H1 (cell line): ENCODE measurements around the gene MRGPRX2. TPM values are rescaled to one million over a fixed set of nuclear protein-coding genes. Genes with fewer than 3 reads are reported as not detected.

Source experiments
- CTCF ChIA-PET: fragments of 300-600 bp; sonication (Branson Sonifier 250); formaldehyde crosslinking; loops from one replicate; lab custom pipeline; 2021; ENCODE audit not compliant: partially characterized antibody; lab: Charles Lee
- POLR2A ChIA-PET: fragments of 300-600 bp; sonication (Branson Sonifier 250); formaldehyde crosslinking; loops from one replicate; lab custom pipeline; 2021; ENCODE audit warnings: inconsistent platforms; ENCODE audit not compliant: partially characterized antibody; lab: Charles Lee
- DNase-seq, 2 experiments: peaks; one replicate each; pipeline versions ENCODE4 v3.0.0 to v3.0.0-alpha.2; 2010 to 2022; ENCODE audit warnings: low spot score in 2 of 2, low read depth in 1 of 2, mixed read lengths in 1 of 2
- FAIRE-seq: peaks from 2 replicates; lab custom pipeline; 2011; peaks lifted over from hg19 to GRCh38; lab: Jason Lieb, UNC
- H2AFZ ChIP-seq: 2 replicates; pipeline ENCODE4 v1.8.1; 2012; ENCODE audit warnings: low read length, inconsistent platforms
- H2AK5ac ChIP-seq: 2 replicates; pipeline ENCODE4 v1.6.1; 2013; ENCODE audit warnings: low read depth, low read length
- H2BK120ac ChIP-seq: replicated peaks from 2 replicates; pipeline ENCODE3; 2013; ENCODE audit warnings: low read depth, low read length, inconsistent platforms
- H2BK12ac ChIP-seq: 2 replicates; pipeline ENCODE4 v1.6.1; 2013; ENCODE audit warnings: low read depth, low read length
- H2BK15ac ChIP-seq: 2 replicates; pipeline ENCODE4 v1.6.1; 2013; ENCODE audit warnings: low read length
- H2BK20ac ChIP-seq: 2 replicates; pipeline ENCODE4 v1.6.1; 2013; ENCODE audit warnings: low read length
- H2BK5ac ChIP-seq: 2 replicates; pipeline ENCODE4 v1.6.1; 2013; ENCODE audit warnings: low read depth, low read length
- H3K14ac ChIP-seq: 2 replicates; pipeline ENCODE4 v1.6.1; 2013; ENCODE audit warnings: inconsistent platforms; ENCODE audit not compliant: insufficient read length
- H3K18ac ChIP-seq: 2 replicates; pipeline ENCODE4 v1.6.1; 2013; ENCODE audit warnings: low read length; ENCODE audit errors: extremely low read depth
- H3K23ac ChIP-seq: 2 replicates; pipeline ENCODE4 v1.6.1; 2013; ENCODE audit warnings: inconsistent platforms; ENCODE audit not compliant: insufficient read length
- H3K23me2 ChIP-seq: 2 replicates; pipeline ENCODE4 v1.6.1; 2013; ENCODE audit warnings: low read depth, low read length
- H3K27ac ChIP-seq: 2 replicates; pipeline ENCODE4 v1.6.1; 2011; ENCODE audit warnings: low read depth, low read length, inconsistent platforms
- H3K27me3 ChIP-seq, 4 experiments: replicated peaks in 1 of 4; 1 replicate in 1 of 4; 2 replicates in 3 of 4; pipeline versions ENCODE4 v1.6.1 to v1.8.1; 2011 to 2013; ENCODE audit warnings: low read length in 3 of 4, mild to moderate bottlenecking in 3 of 4, inconsistent platforms in 2 of 4, mixed read lengths in 2 of 4, moderate library complexity in 1 of 4; ENCODE audit not compliant: control insufficient read depth in 3 of 4, insufficient read depth in 3 of 4; ENCODE audit errors: extremely low read depth in 1 of 4
- H3K36me3 ChIP-seq, 4 experiments: 2 replicates each; pipeline versions ENCODE4 v1.6.1 to v1.8.1; 2011 to 2013; ENCODE audit warnings: mild to moderate bottlenecking in 4 of 4, low read length in 3 of 4, moderate library complexity in 2 of 4, control low read depth in 1 of 4, inconsistent platforms in 1 of 4; ENCODE audit not compliant: insufficient read depth in 4 of 4, control insufficient read depth in 2 of 4
- H3K4ac ChIP-seq: replicated peaks from 2 replicates; pipeline ENCODE3; 2013; ENCODE audit warnings: low read length, low read depth, mixed read lengths, inconsistent platforms; ENCODE audit not compliant: insufficient read length
- H3K4me1 ChIP-seq, 4 experiments: replicated peaks in 1 of 4; 1 replicate in 1 of 4; 2 replicates in 3 of 4; pipeline versions ENCODE4 v1.6.1 to v1.8.1; 2011 to 2013; ENCODE audit warnings: low read length in 3 of 4, inconsistent platforms in 2 of 4, mixed read lengths in 1 of 4; ENCODE audit not compliant: insufficient read depth in 4 of 4, control insufficient read depth in 3 of 4
- H3K4me2 ChIP-seq, 2 experiments: 2 replicates each; pipeline versions ENCODE4 v1.6.1 to v1.8.1; 2011 to 2013; ENCODE audit warnings: low read depth in 2 of 2, low read length in 2 of 2, control low read depth in 1 of 2, inconsistent platforms in 1 of 2, mild to moderate bottlenecking in 1 of 2; ENCODE audit not compliant: insufficient read depth in 1 of 2
- H3K4me3 ChIP-seq, 4 experiments: fragments of 200-600, 300-600 bp in 1 of 4; sonication (generic), shearing (Covaris generic), sonication (Bioruptor Twin) in 1 of 4; 2 replicates each; pipeline versions ENCODE4 v1.5.1 to v1.8.1; 2011 to 2016; ENCODE audit warnings: low read length in 4 of 4, low read depth in 3 of 4, control low read depth in 2 of 4, inconsistent platforms in 2 of 4, mild to moderate bottlenecking in 2 of 4, mixed read lengths in 1 of 4, moderate library complexity in 1 of 4; ENCODE audit not compliant: insufficient read depth in 2 of 4; ENCODE audit errors: extremely low read depth in 1 of 4
- H3K56ac ChIP-seq: replicated peaks from 2 replicates; pipeline ENCODE3; 2013; ENCODE audit warnings: low read depth, mild to moderate bottlenecking, mixed read lengths, low read length, inconsistent platforms; ENCODE audit not compliant: insufficient read length
- H3K79me1 ChIP-seq: 2 replicates; pipeline ENCODE4 v1.6.1; 2013; ENCODE audit warnings: low read depth, low read length, control low read depth
- H3K79me2 ChIP-seq, 2 experiments: 2 replicates each; pipeline versions ENCODE4 v1.6.1 to v1.8.1; 2012 to 2013; ENCODE audit warnings: low read length in 2 of 2, mild to moderate bottlenecking in 2 of 2, inconsistent platforms in 1 of 2; ENCODE audit not compliant: insufficient read depth in 2 of 2, control insufficient read depth in 1 of 2
- H3K9ac ChIP-seq, 4 experiments: replicated peaks in 1 of 4; 1 replicate in 1 of 4; 2 replicates in 3 of 4; pipeline versions ENCODE4 v1.6.1 to v1.8.1; 2011 to 2013; ENCODE audit warnings: low read depth in 3 of 4, low read length in 3 of 4, control low read depth in 2 of 4, mild to moderate bottlenecking in 2 of 4, moderate library complexity in 2 of 4, inconsistent platforms in 1 of 4; ENCODE audit errors: extremely low read depth in 1 of 4
- H3K9me3 ChIP-seq, 2 experiments: 2 replicates each; pipeline versions ENCODE4 v1.6.1 to v1.8.1; 2012 to 2013; ENCODE audit warnings: mild to moderate bottlenecking in 2 of 2, moderate library complexity in 2 of 2, control low read depth in 1 of 2, inconsistent platforms in 1 of 2, low read depth in 1 of 2, low read length in 1 of 2, mixed read lengths in 1 of 2; ENCODE audit not compliant: insufficient read depth in 2 of 2
- H4K20me1 ChIP-seq, 2 experiments: replicated peaks in 1 of 2; 2 replicates each; pipeline versions ENCODE3 to v1.8.1; 2011 to 2013; ENCODE audit warnings: inconsistent platforms in 2 of 2, low read length in 2 of 2, mild to moderate bottlenecking in 1 of 2; ENCODE audit not compliant: insufficient read depth in 2 of 2, control insufficient read depth in 1 of 2
- H4K5ac ChIP-seq: 2 replicates; pipeline ENCODE4 v1.6.1; 2013; ENCODE audit warnings: low read length, low read depth, mixed read lengths, inconsistent platforms; ENCODE audit not compliant: insufficient read length
- H4K8ac ChIP-seq: 2 replicates; pipeline ENCODE4 v1.8.0; 2013; ENCODE audit warnings: mild to moderate bottlenecking, moderate library complexity, low read length, inconsistent platforms; ENCODE audit not compliant: insufficient read depth; ENCODE audit errors: extremely low read depth
- H4K91ac ChIP-seq: replicated peaks from 2 replicates; pipeline ENCODE3; 2013; ENCODE audit warnings: low read length, mixed read lengths, inconsistent platforms; ENCODE audit not compliant: insufficient read length
- BCL11A ChIP-seq, 2 experiments: IDR thresholded peaks; one replicate each; pipeline ENCODE4 v1.6.1; 2011; ENCODE audit warnings: low read depth in 2 of 2, low read length in 2 of 2, mild to moderate bottlenecking in 2 of 2
- BRCA1 ChIP-seq: IDR thresholded peaks from 2 replicates; pipeline ENCODE4 v1.6.1; 2012; ENCODE audit warnings: low read depth, low read length, improper control_type of control experiment
- CHD1 ChIP-seq: IDR thresholded peaks from 2 replicates; pipeline ENCODE4 v1.6.1; 2012; ENCODE audit warnings: low read depth, low read length, improper control_type of control experiment
- FOSL1 ChIP-seq: IDR thresholded peaks from 2 replicates; pipeline ENCODE4 v1.6.1; 2011; ENCODE audit warnings: mild to moderate bottlenecking, low read depth, low read length, moderate library complexity; ENCODE audit not compliant: insufficient read depth
- HDAC2 ChIP-seq, 2 experiments: fragments of 300-600 bp in 1 of 2; sonication (generic) in 1 of 2; IDR thresholded peaks; 2 replicates each; pipeline ENCODE4 v1.6.1; 2011 to 2012; ENCODE audit warnings: low read depth in 2 of 2, low read length in 2 of 2, mild to moderate bottlenecking in 2 of 2, moderate library complexity in 2 of 2, borderline replicate concordance in 1 of 2, inconsistent platforms in 1 of 2
- HDAC6 ChIP-seq: IDR thresholded peaks from one replicate; pipeline ENCODE4 v1.7.1; 2012; ENCODE audit warnings: low read depth, mild to moderate bottlenecking, inconsistent platforms, low read length, moderate library complexity
- MAFK ChIP-seq: IDR thresholded peaks from 2 replicates; pipeline ENCODE4 v1.6.1; 2012; ENCODE audit warnings: low read depth, mild to moderate bottlenecking, improper control_type of control experiment, low read length
- POU5F1 ChIP-seq: IDR thresholded peaks from 2 replicates; pipeline ENCODE4 v1.6.1; 2011; ENCODE audit warnings: low read depth, mild to moderate bottlenecking, low read length, moderate library complexity
- SIN3A ChIP-seq, 2 experiments: IDR thresholded peaks in 1 of 2; conservative IDR thresholded peaks in 1 of 2; 2 replicates each; pipeline ENCODE4 v1.6.1; 2011 to 2012; ENCODE audit warnings: low read length in 2 of 2, improper control_type of control experiment in 1 of 2, low read depth in 1 of 2, mild to moderate bottlenecking in 1 of 2
- SP4 ChIP-seq: IDR thresholded peaks from 2 replicates; pipeline ENCODE4 v1.6.1; 2012; ENCODE audit warnings: low read length, inconsistent platforms
- TAF1 ChIP-seq: IDR thresholded peaks from 2 replicates; pipeline ENCODE4 v1.6.1; 2011; ENCODE audit warnings: mild to moderate bottlenecking, low read depth, low read length
- WGBS, 2 experiments: shearing (Covaris generic) in 1 of 2; methylation state at CpG; one replicate each; pipeline versions ENCODE4 v1.1.6 to v1.1.7; 2013 to 2015; ENCODE audit warnings: low lambda C conversion rate in 2 of 2, mixed read lengths in 2 of 2, inconsistent platforms in 1 of 2, low coverage in 1 of 2, missing lambda C conversion rate in 1 of 2; ENCODE audit not compliant: insufficient replicate concordance in 2 of 2, insufficient coverage in 1 of 2, insufficient read length in 1 of 2; ENCODE audit errors: extremely low coverage in 1 of 2, missing lambda C conversion rate in 1 of 2; 5-methylcytosine and 5-hydroxymethylcytosine counted together
- polyA plus RNA-seq, 7 experiments: library from polyadenylated mRNA; depleted of rRNA in 3 of 7; stranded (reverse) in 5 of 7; unstranded in 2 of 7; fragments of >200 nt in 5 of 7; fragments of 200-250 nt in 2 of 7; gene quantifications; 1 replicate in 5 of 7; 2 replicates in 1 of 7; 4 replicates in 1 of 7; pipeline versions ENCODE4 v1.2.1 to v1.2.3, GENCODE V29; 2011 to 2013; ENCODE audit warnings: missing spikeins in 2 of 7, mixed read lengths in 2 of 7
- total RNA-seq: library from RNA; stranded (reverse); fragmentation: NEBNext Ultra II Directional; extraction: Animal tissue kit (Norgen Biotek cat#: 25700); gene quantifications from 2 replicates; pipeline ENCODE4 v1.2.1, GENCODE V29; 2021
- TF ChIP-seq, protein P1 (sequence below), 3 experiments: IDR thresholded peaks; 1 replicate in 2 of 3; 2 replicates in 1 of 3; pipeline versions ENCODE4 v1.5.1 to v1.6.1; 2011; ENCODE audit warnings: low read length in 3 of 3, mild to moderate bottlenecking in 3 of 3, inconsistent platforms in 2 of 3, low read depth in 1 of 3, moderate library complexity in 1 of 3; ENCODE audit not compliant: insufficient read depth in 1 of 3; ENCODE audit errors: control extremely low read depth in 1 of 3

Gene MRGPRX2
- total and polyA plus RNA-seq, 2 of the 8 experiments (the other 6 are each of a cell fraction or from before 2014, with no cell fraction given) = not detected

DNA sequence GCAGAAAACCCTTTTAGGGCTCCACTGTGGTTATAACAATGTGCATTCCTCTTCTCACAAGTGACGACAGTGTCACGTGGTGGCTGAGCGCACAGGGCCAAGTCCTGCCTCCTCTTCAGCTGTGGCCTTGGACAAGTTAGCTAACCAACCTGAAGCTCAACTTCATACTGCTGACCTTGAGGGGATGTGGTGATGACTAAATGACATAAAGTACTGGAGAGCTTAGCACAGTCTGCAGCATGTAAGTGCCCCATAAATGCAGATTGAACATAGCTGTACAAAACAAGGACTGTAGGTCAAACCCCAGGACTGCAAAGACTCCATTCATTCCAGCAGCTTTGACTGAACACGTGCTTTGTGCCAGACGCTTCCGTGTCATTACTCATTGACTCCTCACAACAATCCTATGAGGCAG, 20.1 kb upstream of the MRGPRX2 start:
- no peak overlapping the region for H3K27ac ChIP-seq
- no peaks in the 10 kb centered on the region for H3K79me1 ChIP-seq
- no peaks in the 10 kb centered on the region; the same call in 1 of the 2 replicates for H3K23me2 ChIP-seq
- ChIA-PET CTCF (interaction anchor here (0.6 to 2.0 kb wide), 6 partner anchors 8 to 566 kb away, joined by 3 to 9 read pairs (median 4); partner anchors contain the start of gene ZDHHC13), POLR2A (interaction anchor here (1.5 kb wide), 1 partner anchor 161 kb away, joined by 3 read pairs; the partner anchor contains the start of gene E2F8)
- H3K4me1 ChIP-seq = no peaks in the 10 kb centered on the region
- no peak overlapping the region for H2AFZ ChIP-seq
- no peak overlapping the region for H4K5ac ChIP-seq
- no peak overlapping the region for H3K23ac ChIP-seq
- no peak overlapping the region for H2BK12ac ChIP-seq
- no peak overlapping the region for H4K91ac ChIP-seq
- H3K36me3 ChIP-seq = no peaks in the 10 kb centered on the region
- no peak overlapping the region for H3K4me2 ChIP-seq
- no peak overlapping the region for H3K4me3 ChIP-seq
- no peak overlapping the region for H2AK5ac ChIP-seq
- H4K20me1 ChIP-seq = no peaks in the 10 kb centered on the region
- no peak overlapping the region for H2BK5ac ChIP-seq
- no peaks in the 10 kb centered on the region for H3K79me2 ChIP-seq
- FAIRE-seq (no peak), DNase-seq (no peak)
- no peaks in the 10 kb centered on the region for H3K27me3 ChIP-seq
- H2BK20ac ChIP-seq = no peak overlapping the region
- H2BK120ac ChIP-seq = no peak overlapping the region
- WGBS, 2 experiments = 95% methylated on average over 6 of the region's 6 CpGs; no CpG with 5 or more reads in 1 of the 2 experiments
- no peak overlapping the region for H2BK15ac ChIP-seq
- no peak overlapping the region for H3K56ac ChIP-seq
- H3K18ac ChIP-seq = no peak overlapping the region
- no peak overlapping the region for H3K4ac ChIP-seq
- H3K14ac ChIP-seq = no peak overlapping the region
- H3K9ac ChIP-seq = no peak overlapping the region
- no peak overlapping the region for H4K8ac ChIP-seq
- no peaks in the 10 kb centered on the region for H3K9me3 ChIP-seq
- TF ChIP-seq SIN3A (conservative IDR thresholded peaks at IDR 0.05 in 1 of 2, IDR thresholded peaks at IDR 0.05 in 1 of 2; ENCODE audit: low read depth in 1 of 2, low read length in 2 of 2) = no peak
- TF ChIP-seq SP4 = no peak
- TF ChIP-seq MAFK = no peak
- no peak for TF ChIP-seq TAF1
- no peak for TF ChIP-seq FOSL1
- TF ChIP-seq HDAC6 = no peak
- no peak for TF ChIP-seq HDAC2 (IDR thresholded peaks at IDR 0.05; ENCODE audit: borderline replicate concordance in 1 of 2, low read depth in 2 of 2, low read length in 2 of 2)
- TF ChIP-seq, protein P1, sequence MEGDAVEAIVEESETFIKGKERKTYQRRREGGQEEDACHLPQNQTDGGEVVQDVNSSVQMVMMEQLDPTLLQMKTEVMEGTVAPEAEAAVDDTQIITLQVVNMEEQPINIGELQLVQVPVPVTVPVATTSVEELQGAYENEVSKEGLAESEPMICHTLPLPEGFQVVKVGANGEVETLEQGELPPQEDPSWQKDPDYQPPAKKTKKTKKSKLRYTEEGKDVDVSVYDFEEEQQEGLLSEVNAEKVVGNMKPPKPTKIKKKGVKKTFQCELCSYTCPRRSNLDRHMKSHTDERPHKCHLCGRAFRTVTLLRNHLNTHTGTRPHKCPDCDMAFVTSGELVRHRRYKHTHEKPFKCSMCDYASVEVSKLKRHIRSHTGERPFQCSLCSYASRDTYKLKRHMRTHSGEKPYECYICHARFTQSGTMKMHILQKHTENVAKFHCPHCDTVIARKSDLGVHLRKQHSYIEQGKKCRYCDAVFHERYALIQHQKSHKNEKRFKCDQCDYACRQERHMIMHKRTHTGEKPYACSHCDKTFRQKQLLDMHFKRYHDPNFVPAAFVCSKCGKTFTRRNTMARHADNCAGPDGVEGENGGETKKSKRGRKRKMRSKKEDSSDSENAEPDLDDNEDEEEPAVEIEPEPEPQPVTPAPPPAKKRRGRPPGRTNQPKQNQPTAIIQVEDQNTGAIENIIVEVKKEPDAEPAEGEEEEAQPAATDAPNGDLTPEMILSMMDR (IDR thresholded peaks at IDR 0.05; ENCODE audit: control extremely low read depth in 1 of 3, insufficient read depth in 1 of 3, low read depth in 1 of 3, low read length in 3 of 3) = no peak
- TF ChIP-seq BRCA1 = no peak
- no peak for TF ChIP-seq BCL11A (IDR thresholded peaks at IDR 0.05; ENCODE audit: low read depth in 2 of 2, low read length in 2 of 2)
- no peak for TF ChIP-seq CHD1
- no peak for TF ChIP-seq POU5F1
